Measurements from ENCODE around the gene RPS6KL1.
"Not testable (repeated sequence)": the region's sequence is repeated elsewhere in the genome, so short reads cannot be mapped to it uniquely, and the experiment has no call there.

DNA sequence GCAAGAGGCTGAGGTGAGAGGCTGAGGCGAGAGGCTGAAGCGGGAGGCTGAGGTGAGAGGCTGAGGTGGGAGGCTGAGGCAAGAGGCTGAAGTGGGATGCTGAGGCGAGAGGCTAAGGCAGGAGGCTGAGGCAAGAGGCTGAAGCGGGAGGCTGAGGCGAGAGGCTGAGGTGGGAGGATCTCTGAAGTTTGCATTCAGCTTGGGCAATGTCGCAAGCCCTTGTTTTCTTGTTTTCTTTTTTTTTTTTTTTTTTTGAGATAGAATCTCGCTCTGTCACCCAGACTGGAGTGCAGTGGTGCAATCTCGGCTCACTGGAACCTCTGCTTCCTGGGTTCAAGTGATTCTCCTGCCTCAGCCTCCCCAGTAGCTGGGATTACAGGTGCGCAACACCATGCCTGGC is 8.7 kb upstream of the RPS6KL1 start:
- TF ChIP-seq CTCF (IDR thresholded peaks at IDR 0.05; ENCODE audit: poor library complexity, severe bottlenecking); REST (IDR thresholded peaks at IDR 0.05; ENCODE audit: borderline replicate concordance): not testable (repeated sequence)
